PC-3 (cell line): Measurements from ENCODE around the gene LCE2A.

Experiments
- EZH2 ChIP-seq: fragments of 300-600 bp; sonication (generic); IDR thresholded peaks from one replicate; pipeline ENCODE4 v1.6.1; 2017; ENCODE audit warnings: antibody characterized with exemption, mild to moderate bottlenecking, low read length; ENCODE audit not compliant: unreplicated experiment
- TF ChIP-seq, protein P1 (sequence below): fragments of 300-600 bp; sonication (generic); conservative IDR thresholded peaks from 2 replicates; pipeline ENCODE4 v1.5.1; 2017; ENCODE audit warnings: antibody characterized with exemption, low read depth, mild to moderate bottlenecking, low read length

GRCh38 chr1:152681616-152682015 is 16.5 kb upstream of the LCE2A start:
- TF ChIP-seq, protein P1, sequence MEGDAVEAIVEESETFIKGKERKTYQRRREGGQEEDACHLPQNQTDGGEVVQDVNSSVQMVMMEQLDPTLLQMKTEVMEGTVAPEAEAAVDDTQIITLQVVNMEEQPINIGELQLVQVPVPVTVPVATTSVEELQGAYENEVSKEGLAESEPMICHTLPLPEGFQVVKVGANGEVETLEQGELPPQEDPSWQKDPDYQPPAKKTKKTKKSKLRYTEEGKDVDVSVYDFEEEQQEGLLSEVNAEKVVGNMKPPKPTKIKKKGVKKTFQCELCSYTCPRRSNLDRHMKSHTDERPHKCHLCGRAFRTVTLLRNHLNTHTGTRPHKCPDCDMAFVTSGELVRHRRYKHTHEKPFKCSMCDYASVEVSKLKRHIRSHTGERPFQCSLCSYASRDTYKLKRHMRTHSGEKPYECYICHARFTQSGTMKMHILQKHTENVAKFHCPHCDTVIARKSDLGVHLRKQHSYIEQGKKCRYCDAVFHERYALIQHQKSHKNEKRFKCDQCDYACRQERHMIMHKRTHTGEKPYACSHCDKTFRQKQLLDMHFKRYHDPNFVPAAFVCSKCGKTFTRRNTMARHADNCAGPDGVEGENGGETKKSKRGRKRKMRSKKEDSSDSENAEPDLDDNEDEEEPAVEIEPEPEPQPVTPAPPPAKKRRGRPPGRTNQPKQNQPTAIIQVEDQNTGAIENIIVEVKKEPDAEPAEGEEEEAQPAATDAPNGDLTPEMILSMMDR: no peak
- TF ChIP-seq EZH2: no peak
